ENCODE results near the gene SF3B2. TPM values are rescaled to one million over a fixed set of nuclear protein-coding genes. Genes with fewer than 3 reads are reported as not detected.
"Not testable (repeated sequence)": the region's sequence is repeated elsewhere in the genome, so short reads cannot be mapped to it uniquely, and the experiment has no call there.

Gene SF3B2
- polyA plus RNA-seq, 6 donors from 2014 or later = 68.8 to 106 (median 85.2) TPM

DNA sequence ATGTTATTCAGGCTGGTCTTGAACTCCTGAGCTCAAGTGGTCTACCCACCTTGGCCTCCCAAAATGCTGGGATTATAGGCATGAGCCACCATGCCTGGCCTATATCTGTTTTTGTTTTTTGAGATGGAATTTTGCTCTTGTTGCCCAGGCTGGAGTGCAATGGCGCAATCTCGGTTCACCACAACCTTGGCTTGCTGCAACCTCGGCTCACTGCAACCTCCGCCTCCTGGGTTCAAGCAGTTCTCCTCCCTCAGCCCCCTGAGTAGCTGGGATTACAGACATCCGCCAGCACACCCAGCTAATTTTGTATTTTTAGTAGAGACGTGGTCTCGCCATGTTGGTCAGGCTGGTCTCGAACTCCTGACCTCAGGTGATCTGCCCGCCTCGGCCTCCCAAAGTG is 47.6 kb downstream of the SF3B2 start:
- not testable (repeated sequence) for H3K9me3 Mint-ChIP-seq; ATAC-seq (ENCODE audit: low read depth in 2 of 2); DNase-seq; H3K27me3 Mint-ChIP-seq
- Mint-ChIP-seq H3K4me1 (peaks cover 54 to 80% (median 61%) of the 10 kb centered on the region in 3 donors), H3K27ac (peak overlapping the region in 4 of 6 donors; percentile 78 to 92 (median 90)), H3K36me3 (peaks cover 0 to 12% of the 10 kb centered on the region in 2 donors), H3K4me3 (peak overlapping the region in 2 of 8 donors; percentile 37 to 83)

DNA sequence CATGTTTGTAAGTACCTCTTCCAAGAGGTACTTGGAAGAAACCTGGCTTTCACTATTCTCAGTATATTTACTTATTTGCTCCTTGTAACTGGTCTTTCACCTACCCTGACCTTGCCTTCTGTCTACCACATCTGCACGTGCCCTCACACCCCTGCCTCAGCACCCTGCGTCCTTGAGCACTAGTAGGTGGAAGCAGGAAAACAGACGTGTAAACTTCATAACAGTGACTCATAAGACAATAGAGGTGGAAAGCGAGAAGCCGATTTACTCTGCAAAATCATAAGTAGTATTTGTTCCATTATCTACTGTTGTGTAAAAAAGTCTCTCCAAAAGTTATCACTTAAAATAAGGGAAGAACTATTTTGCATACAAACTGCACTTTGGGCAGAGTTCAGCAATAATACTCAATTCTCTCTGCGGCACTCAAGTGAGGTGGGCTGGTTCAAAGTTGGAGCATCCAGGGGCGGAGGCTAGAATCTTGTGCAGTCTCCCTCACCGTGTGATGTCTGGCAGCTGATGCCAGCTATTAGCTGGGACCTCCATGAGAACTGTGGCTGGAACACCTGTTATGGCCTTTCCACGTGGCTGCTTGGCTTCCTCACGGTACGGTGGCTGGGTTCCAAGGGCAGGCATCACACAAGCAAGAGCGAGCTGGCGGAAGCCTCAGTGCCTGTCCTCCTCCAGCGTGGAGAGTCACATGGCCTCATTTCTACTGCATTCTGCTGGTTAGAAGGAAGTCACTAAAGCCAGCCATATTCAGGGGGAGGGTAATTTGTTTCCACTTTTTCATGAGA is 48.3 kb downstream of the SF3B2 start:
- DNase-seq (peak; percentile 67), ATAC-seq (ENCODE audit: low read depth in 2 of 2) (peak; percentile 98 to 99)
- Mint-ChIP-seq H3K36me3 (peaks cover 0 to 18% of the 10 kb centered on the region in 2 donors), H3K27ac (peak overlapping the region; percentile 78 to 97 (median 92)), H3K4me3 (peak overlapping the region; percentile 61 to 93 (median 85)), H3K9me3 (no peaks in the 10 kb centered on the region), H3K4me1 (peaks cover 58 to 82% (median 67%) of the 10 kb centered on the region in 3 donors), H3K27me3 (no peaks in the 10 kb centered on the region)

DNA sequence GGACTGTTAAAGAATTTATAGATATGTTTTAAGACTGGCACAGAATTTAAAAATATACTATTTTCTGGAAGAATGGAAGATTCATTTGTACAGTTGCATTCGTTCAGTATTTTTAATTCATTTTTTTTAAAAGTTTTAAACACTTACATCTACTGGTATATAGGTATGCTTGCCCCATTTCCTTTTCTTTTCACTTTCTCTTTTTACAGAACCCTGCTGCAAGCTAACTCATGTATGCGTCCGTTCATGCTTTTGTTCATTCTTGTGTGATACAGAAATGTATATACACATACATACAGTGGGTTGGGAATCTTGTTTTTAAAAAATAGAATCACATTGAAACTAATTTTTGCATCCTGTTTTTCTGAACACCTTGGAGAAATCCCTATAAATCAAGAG is 48.9 kb downstream of the SF3B2 start:
- H3K27me3 Mint-ChIP-seq = no peaks in the 10 kb centered on the region
- peaks cover 61 to 85% (median 67%) of the 10 kb centered on the region in 3 donors for H3K4me1 Mint-ChIP-seq
- H3K36me3 Mint-ChIP-seq = peaks cover 0 to 18% of the 10 kb centered on the region in 2 donors
- no peaks in the 10 kb centered on the region for H3K9me3 Mint-ChIP-seq
- no peak for DNase-seq
- ATAC-seq (ENCODE audit: low read depth in 2 of 2) = peak; percentile 60 to 63
- peak overlapping the region; percentile 61 to 93 (median 85) for H3K4me3 Mint-ChIP-seq
- H3K27ac Mint-ChIP-seq = peak overlapping the region; percentile 68 to 95 (median 92)

DNA sequence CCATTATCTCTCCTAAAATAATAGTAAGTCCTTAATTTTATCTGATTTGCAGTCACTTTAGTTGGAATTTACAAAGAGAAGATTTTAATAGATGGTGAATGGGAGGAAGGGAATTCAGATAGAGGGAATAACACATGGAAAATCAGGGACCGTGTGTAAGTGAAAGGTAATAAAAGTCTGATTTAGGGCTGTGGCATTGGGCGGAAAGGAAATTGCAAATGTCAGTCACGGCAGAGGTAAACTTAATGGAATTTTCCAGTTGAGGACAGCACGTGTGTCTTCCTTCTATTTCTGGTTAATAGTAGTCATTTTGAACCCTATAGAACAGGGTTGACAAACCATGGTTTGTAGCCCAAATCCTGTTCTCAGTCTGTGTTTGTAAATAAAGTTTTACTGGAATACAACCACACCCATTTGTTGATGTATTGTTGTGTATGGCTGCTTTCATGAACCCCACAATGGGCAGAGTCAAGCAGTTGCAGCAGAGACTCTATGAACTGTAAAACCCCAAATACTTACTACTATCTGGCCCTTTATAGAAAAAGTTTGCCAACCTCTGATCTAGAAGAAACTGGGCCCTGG is 52.0 kb downstream of the SF3B2 start:
- peak overlapping the region in 3 of 8 donors; percentile 12 to 49 (median 29) for H3K4me3 Mint-ChIP-seq
- ATAC-seq (ENCODE audit: low read depth in 2 of 2) = no peak
- peaks cover 9 to 15% of the 10 kb centered on the region in 2 donors for H3K36me3 Mint-ChIP-seq
- H3K27me3 Mint-ChIP-seq = no peaks in the 10 kb centered on the region
- H3K27ac Mint-ChIP-seq = peak overlapping the region; percentile 63 to 85 (median 78)
- peaks cover 66 to 85% (median 67%) of the 10 kb centered on the region in 3 donors for H3K4me1 Mint-ChIP-seq
- no peaks in the 10 kb centered on the region for H3K9me3 Mint-ChIP-seq
- DNase-seq = no peak

DNA sequence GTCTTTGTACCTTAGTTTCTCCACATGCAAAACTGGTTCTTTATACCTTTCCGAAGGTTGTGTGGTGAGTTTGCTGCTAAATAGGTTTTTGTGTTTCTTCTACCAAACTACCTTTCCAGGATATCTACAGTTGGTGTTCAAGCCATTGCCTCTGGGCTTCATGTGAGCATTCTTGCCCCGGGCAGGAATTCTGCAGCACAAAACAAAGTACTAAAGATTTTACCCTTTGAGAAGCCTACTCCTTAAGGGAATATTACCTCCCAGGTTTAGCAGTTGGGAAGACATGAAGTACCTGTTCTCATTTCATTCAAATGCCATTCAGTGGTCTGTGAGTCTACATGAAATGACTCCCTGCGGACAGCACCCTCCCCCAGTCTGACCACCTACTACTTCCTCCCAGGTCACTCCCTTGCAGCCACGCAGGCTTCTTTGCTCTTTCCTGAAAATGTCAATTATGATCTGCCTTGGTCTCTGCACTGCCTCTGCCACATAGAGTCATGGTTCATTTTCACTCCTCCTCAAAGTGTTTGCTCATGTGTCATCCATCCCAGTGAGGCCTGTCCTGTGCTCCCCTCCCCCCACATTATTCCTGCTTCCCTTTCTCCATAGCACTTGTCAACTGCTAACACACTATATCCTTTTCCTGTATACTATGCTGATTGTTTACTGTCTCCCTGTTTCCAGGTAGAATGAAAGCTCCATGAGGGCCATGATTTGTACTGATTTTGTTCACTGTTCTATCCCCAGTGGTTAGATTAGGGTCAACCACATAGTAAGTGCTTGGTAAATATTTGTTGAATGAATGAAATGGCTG is 54.8 kb downstream of the SF3B2 start:
- H3K36me3 Mint-ChIP-seq = peaks cover 9 to 15% of the 10 kb centered on the region in 2 donors
- peak overlapping the region in 5 of 6 donors; percentile 14 to 90 (median 85) for H3K27ac Mint-ChIP-seq
- H3K9me3 Mint-ChIP-seq = no peaks in the 10 kb centered on the region
- no peaks in the 10 kb centered on the region for H3K27me3 Mint-ChIP-seq
- H3K4me3 Mint-ChIP-seq = peak overlapping the region in 6 of 8 donors; percentile 4 to 57 (median 26)
- peaks cover 66 to 85% (median 69%) of the 10 kb centered on the region in 3 donors for H3K4me1 Mint-ChIP-seq
- no peak for DNase-seq
- ATAC-seq (ENCODE audit: low read depth in 2 of 2) = no peak

DNA sequence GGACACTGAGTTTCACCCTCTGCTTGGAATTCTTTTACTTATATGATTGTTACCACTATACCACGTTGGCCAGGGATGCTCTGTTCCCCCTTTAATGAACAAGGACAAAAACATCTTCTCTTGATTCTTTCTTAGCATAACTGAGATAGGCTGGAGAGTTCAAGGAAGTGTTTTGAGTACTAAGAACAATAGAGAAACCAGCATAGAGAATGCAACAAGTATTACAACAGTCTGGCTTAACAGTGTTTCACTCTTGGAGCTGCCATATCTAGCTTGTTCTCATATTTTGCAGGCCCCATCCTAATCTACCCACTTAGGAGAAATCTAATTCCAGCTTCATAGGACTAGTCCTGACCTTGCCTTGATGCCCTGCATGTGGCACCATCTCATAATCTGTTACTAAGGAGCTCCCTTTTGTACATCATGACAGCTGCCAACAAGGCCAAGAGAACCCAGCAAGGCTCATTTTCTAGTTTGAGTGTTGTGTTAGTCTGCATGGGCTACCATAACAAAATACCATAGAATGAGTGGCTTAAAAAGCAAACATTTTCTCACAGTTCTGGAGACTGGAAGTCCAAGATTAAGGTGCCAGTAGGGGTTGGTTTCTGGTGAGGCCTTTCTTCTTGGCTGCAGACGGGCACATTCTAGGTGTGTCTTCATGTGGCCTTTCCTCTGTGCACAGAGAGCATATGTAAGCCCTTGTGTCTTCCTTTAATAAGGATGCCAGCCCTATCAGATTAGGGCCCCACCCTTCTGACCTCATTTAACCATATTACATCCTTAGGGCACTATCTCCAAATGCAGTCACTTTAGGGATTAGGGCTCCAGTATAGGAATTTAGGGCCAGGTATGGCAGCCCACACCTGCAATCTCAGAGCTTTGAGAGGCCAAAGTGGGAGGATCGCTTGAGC is 55.7 kb downstream of the SF3B2 start:
- no peaks in the 10 kb centered on the region for H3K27me3 Mint-ChIP-seq
- H3K4me3 Mint-ChIP-seq = peak overlapping the region in 5 of 8 donors; percentile 4 to 57 (median 29)
- H3K4me1 Mint-ChIP-seq = peaks cover 72 to 91% (median 78%) of the 10 kb centered on the region in 3 donors
- DNase-seq = no peak
- no peak for ATAC-seq (ENCODE audit: low read depth in 2 of 2)
- H3K36me3 Mint-ChIP-seq = peaks cover 9 to 15% of the 10 kb centered on the region in 2 donors
- H3K27ac Mint-ChIP-seq = peak overlapping the region; percentile 7 to 90 (median 85)
- no peaks in the 10 kb centered on the region for H3K9me3 Mint-ChIP-seq

DNA sequence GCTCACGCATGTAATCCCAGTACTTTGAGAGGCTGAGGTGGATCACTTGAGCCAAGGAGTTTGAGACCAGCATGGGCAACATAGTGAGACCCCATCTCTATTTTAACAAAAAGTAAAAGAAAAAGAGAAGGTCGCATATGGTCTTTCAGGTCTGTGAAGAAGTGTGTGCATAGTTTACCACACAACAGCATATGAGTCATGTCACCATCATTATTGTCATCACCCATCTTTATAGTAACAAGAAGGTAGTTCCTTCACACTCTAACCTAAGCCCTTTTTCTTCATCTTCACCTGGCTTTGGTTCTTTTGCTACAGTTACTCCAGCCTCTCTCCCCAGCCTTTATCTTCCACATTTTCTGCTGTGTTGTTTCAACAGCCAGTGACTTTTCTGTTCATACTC is 57.1 kb downstream of the SF3B2 start:
- Mint-ChIP-seq H3K27me3 (no peaks in the 10 kb centered on the region), H3K9me3 (no peaks in the 10 kb centered on the region), H3K27ac (peak overlapping the region in 5 of 6 donors; percentile 2 to 85 (median 65)), H3K4me3 (peak overlapping the region in 3 of 8 donors; percentile 45 to 56 (median 51)), H3K36me3 (peaks cover 9 to 14% of the 10 kb centered on the region in 2 donors), H3K4me1 (peaks cover 73 to 95% (median 81%) of the 10 kb centered on the region in 3 donors)
- no peak for ATAC-seq (ENCODE audit: low read depth in 2 of 2)
- no peak for DNase-seq

DNA sequence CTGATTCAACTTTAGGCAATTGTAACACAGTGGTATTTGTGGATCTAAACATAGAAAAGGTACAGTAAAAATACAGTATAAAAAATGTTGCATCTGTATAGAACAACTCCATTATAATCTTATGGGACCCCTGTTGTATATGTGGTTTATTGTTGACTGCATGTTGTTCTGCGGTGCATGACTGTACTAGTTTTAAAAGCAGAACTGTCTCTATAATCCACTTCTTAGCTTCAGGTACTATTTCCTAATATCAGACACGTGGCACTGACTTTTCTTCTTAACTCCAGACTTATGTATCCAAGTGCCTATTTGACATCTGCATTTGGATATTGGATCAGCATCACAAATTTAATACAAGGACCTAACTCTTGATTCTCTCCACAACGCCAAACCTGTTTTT is 59.0 kb downstream of the SF3B2 start:
- peaks cover 4 to 9% of the 10 kb centered on the region in 2 donors for H3K36me3 Mint-ChIP-seq
- no peaks in the 10 kb centered on the region for H3K9me3 Mint-ChIP-seq
- H3K4me1 Mint-ChIP-seq = peaks cover 70 to 95% (median 79%) of the 10 kb centered on the region in 3 donors
- ATAC-seq (ENCODE audit: low read depth in 2 of 2) = peak; percentile 78 to 81
- H3K4me3 Mint-ChIP-seq = peak overlapping the region; percentile 37 to 88 (median 84)
- H3K27ac Mint-ChIP-seq = peak overlapping the region; percentile 81 to 97 (median 89)
- peak; percentile 48 for DNase-seq
- no peaks in the 10 kb centered on the region for H3K27me3 Mint-ChIP-seq

DNA sequence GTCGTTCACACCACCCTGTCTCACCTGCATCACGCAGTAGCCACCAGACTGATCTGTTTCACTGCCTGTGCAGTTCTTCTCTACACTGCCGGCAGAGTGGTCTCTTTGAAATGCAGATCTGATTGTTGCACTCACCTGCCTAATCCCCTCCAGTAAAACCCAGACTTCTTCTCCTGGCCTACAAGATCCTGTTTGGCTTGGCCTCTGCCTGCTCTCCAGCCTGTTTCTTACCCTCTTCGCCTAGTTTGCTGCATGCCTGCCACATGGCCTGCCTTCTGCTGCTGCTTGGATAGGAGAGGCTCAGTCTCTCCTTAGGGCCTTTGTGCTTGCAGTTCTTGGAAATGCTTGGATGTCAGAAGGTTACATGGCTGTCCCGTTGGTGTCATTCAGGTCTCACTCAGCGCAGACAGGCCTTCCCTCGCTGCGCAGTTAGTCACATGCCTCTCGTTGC is 59.9 kb downstream of the SF3B2 start:
- Mint-ChIP-seq H3K36me3 (peaks cover 4 to 5% of the 10 kb centered on the region in 2 donors), H3K4me3 (peak overlapping the region; percentile 46 to 85 (median 82)), H3K27me3 (no peaks in the 10 kb centered on the region), H3K4me1 (peaks cover 73 to 99% (median 84%) of the 10 kb centered on the region in 3 donors), H3K27ac (peak overlapping the region; percentile 55 to 94 (median 86)), H3K9me3 (no peaks in the 10 kb centered on the region)
- DNase-seq = no peak
- peak in 1 of 2 donors; percentile 9 for ATAC-seq (ENCODE audit: low read depth in 2 of 2)

DNA sequence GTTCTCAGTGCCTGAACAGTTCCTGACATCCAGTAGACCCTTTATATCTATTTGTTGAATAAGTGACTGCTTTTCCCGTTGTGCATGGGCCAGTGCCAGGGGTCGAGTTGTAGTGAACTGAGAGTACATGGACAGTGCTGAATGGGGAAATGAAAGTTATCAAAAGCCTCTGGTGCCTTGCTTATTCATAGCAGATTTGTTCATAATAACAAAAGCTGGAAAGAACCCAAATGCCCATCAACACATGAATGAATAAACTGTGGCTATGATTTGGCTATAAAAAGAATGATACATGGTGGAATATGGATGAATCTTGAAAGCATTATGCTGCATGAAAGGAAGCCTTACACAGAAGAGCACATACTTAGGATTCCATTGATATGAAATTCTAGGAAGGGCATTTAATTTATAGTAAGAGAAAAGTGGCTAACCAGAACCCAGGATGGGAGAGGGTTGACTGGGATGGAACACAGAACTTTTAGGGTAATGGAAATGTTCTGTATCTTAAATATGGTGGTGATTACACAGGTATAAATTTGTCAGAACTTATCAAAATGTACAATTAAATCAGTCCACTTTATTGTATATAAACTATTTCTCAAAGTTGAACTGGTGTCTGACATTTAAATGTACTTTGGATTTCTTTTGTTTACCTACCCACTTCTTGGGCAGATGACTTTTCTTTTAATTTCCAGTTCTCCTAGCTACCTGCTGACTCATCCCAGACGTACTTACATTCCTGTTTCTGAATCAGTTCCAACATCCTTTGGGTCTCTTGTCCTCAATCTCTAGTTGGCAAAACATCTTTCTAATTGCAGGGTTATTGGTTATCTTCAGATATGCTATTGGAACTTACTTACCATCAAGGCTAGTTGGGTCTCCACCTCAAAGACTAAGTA is 60.7 kb downstream of the SF3B2 start:
- H3K27ac Mint-ChIP-seq = peak overlapping the region; percentile 70 to 94 (median 84)
- ATAC-seq (ENCODE audit: low read depth in 2 of 2) (peak; percentile 34 to 58), DNase-seq (peak; percentile 35)
- no peaks in the 10 kb centered on the region for H3K9me3 Mint-ChIP-seq
- H3K4me3 Mint-ChIP-seq = peak overlapping the region; percentile 58 to 85 (median 82)
- no peaks in the 10 kb centered on the region for H3K27me3 Mint-ChIP-seq
- no peaks in the 10 kb centered on the region for H3K36me3 Mint-ChIP-seq
- H3K4me1 Mint-ChIP-seq = peaks cover 68 to 99% (median 80%) of the 10 kb centered on the region in 3 donors

DNA sequence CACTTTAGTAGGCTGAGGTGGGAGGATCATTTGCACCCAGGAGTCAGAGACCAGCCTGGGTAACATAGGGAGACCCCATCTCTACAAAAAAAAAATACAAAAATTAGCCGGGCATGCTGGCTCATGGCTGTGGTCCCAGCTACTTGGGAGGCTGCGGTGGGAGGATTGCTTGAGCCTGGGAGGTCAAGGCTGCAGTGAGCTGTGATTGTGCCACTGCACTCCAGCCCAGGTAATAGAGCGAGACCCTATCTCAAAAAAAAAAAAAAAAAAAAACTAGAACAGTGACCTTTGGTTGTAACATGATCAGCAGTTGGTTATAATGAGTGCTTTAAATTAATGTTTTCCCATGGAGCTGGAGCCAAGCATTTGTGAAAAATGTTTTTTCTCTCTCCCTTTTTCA is 62.8 kb downstream of the SF3B2 start:
- Mint-ChIP-seq H3K4me3 (peak overlapping the region; percentile 39 to 87 (median 72)), H3K4me1 (peaks cover 59 to 97% (median 63%) of the 10 kb centered on the region in 3 donors), H3K27ac (peak overlapping the region in 3 of 6 donors; percentile 51 to 97 (median 54))
- not testable (repeated sequence) for DNase-seq; H3K9me3 Mint-ChIP-seq; H3K36me3 Mint-ChIP-seq; H3K27me3 Mint-ChIP-seq; ATAC-seq (ENCODE audit: low read depth in 2 of 2)
